Activated CD8-positive, alpha-beta memory T cell treated with anti-CD3 and anti-CD28 coated beads, Interleukin-2, amount 50 U/mL, for 1 hour (primary cell): ENCODE data around the gene ZNF292.
A peak's percentile ranks its signal among the peaks of the same experiment; 100 is the strongest.
"Not testable (repeated sequence)": the region's sequence is repeated elsewhere in the genome, so short reads cannot be mapped to it uniquely, and the experiment has no call there.

Experiments
- DNase-seq: peaks from one replicate; pipeline ENCODE4 v3.0.0-alpha.2; 2020; ENCODE audit errors: extremely low read depth

The ZNF292 gene

DNA sequence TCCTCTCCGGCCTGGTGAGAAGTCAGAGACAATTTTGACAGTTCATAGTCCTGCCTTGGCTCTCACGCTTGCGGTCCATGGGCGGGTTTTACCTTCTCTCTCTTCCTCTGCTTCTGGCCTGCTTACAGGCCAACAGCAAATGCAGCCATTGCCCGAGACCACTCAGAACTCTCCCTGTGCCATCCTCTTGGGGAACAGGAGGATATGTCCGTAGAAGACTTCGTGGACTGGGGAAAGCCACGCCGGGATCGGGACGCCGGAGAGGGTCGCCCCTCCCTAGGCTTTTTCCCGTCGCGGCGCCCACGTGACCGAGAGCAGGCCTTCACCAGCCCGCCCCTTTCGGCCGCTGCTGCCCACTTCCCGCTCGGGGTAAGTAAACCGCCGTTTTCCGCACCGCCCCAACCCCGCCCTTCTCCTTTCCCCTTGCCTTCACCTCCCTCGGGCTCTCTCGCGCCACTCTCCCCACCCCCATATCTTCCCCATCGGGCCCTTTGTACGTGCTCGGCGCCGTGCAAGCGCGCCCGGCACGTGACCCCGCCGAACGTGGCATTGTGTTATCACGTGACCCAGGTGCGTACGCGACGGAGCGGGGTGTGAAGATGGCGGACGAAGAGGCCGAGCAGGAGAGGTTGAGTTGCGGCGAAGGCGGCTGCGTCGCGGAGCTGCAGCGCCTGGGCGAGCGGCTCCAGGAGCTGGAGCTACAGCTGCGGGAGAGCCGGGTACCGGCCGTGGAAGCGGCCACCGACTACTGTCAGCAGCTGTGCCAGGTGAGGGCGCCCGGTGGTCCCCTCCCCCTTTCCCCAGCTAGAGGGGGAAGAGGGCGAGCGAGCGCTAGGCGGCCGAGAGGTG, at the start of gene ZNF292:
TSS of gene ZNF292 (plus strand) at position 573 of the 849 bp plus-strand sequence. CDS start at position 600, 27 bp downstream.
- DNase-seq = peak; percentile 89

DNA sequence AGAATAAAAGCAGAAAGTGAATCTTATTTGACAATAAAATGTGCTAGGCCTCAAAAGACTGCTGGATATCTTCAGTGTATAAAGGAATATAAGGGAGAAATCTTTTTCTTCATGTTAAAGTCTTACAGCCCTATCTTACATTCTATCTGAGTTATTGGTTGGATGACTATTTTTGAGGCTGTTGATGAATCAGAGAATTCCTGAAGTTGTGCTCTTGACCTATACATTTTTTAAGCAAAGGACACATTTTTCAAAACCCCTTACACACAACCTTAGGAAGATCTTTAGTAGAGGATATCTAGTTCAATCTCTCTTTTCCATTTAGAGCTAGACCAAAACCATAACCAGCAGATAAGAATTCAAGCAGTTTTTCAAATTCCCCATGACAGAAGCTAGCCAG, 49.5 kb upstream of the ZNF292 start:
- no peak for DNase-seq

DNA sequence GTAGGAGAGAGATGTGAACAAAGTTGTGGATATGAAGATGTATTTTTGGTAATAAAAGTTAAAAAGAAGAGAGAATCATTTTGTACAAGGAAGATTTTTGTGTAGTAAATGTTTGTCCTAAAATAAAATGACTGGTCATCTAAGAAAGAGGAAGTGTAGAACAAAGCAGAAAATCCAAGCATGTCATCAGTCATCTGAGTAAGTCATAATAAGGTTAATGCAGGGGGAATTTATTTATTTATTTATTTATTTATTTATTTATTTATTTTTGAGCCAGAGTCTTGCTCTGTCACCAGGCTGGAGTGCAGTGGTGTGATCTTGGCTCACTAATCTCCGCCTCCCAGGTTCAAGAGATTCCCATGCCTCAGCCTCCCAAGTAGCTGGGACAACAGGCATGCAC, 44.7 kb upstream of the ZNF292 start:
- DNase-seq = no peak

DNA sequence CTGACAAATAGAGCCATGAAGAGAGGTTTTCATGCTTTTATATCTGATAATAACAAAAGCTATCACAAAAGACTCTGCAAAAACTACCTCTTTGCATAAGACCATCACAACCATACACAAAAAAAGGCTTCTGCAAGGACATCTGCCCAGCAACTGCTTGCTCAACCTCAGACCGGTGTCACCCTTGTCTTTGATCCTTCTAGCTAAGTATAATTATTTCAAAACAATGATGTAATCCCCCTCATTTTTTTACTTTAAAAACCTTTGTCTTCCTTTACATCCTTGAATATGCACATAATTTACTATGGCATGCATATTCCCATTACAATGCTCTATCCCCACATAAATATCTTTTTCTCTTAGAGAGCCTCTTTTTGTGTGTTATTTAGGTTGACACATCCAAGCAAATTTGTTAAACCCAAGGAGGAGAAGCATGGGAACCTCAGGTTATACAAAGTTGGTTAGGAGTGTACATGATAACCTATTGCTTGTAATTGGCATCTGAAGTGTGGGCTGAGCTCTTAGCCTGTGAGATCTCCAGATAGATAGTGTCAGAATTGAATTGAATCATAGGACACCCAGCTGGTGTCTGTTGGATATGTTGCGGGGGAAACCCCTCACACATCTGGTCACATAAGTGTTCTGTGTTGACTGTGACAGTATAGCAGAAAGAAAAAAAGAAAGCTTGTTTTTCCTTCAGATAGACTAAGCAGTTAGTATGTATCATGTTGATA, 39.8 kb upstream of the ZNF292 start:
- no peak for DNase-seq

DNA sequence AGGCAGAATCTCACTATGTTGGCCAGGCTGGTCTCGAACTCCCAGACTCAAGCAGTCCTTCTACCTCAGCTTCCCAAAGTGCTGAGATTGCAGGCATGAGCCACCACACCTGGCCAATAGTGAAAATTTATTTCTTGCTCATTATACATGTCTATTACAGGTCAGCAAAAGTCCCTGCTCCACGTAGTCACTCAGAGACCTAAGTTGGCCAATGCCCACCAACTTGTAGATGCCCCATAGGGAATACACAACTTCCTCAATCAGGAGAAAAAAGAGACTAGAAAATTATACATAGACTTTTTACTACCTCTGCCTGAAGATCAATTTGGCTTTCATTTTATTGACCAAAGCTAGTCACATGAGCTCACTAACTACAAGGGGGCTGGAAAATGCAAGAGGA, 38.4 kb upstream of the ZNF292 start:
- DNase-seq = no peak

DNA sequence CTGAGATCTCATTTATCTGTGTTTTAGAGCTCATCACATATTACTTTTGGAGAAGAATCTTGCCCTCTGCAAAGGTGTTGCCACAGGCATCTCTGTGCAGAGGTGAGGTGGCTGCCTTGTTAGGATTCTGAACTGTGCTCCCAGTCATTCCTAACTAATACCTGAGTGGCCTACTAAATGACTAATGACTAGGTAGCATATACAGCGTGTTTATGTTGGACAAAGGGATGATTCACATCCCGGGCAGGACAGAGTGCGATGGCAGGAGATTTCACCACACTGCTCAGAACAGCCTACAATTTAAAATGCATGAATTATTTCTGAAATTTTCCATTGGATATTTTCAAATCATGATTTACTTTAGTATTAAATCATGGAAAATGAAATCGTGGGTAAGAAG, 37.3 kb upstream of the ZNF292 start:
- DNase-seq = no peak

DNA sequence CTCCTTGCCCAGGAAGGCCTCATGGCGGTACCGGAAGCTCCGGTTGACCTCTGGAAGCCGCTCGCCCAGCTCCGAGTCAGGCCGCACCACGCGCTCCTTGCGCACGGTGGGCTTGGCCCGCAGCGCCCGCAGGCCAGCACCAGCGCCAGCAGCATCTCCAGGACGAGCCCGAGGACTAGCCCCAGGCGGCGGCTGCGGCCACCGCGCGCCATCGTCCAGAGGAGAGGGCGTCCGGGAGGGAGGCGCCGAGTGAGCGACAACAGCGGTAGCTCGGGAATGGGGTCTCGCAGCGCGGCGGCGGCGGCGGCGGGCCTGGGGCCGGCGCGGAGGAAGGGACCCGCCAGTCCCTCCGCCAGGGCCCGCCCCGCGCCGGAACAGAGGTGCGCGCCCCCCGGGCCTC, 32.9 kb upstream of the ZNF292 start:
- DNase-seq = no peak

DNA sequence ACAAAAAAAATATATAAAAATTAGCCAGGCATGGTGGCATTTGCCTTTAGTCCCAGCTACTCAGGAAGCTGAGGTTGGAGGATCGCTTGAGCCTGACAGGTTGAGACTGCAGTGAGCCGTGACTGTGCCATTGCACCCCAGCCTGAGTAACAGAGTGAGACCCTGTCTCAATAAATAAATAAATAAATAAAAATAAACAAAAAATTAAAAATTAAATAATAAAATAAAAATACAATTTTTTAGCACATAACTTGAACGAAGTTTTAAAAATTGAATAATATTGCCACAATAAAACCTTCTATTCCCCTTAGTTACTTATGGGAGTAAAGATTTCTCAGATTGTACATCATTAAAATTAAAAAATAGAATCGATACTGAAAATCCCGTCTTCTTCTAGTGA, 31.3 kb upstream of the ZNF292 start:
- no peak for DNase-seq

DNA sequence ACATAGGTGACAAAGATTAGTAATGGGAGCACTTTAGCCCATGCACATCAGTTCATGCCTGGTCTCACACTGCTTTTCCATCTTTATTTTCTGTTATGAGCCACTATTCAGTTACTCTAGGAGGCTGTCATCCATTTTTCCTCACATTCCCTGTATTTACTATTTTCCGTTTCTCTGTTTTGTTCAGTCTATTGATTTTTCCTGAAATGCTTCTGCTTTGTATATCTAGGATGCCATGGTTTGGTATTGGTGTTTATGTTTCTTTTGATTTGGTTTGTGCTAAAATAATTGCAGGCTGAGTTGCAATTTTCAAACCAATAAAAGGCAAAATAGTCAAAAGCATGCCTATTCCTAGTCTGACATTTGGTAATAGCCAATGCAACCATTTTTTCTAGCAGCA, 28.9 kb upstream of the ZNF292 start:
- no peak for DNase-seq

DNA sequence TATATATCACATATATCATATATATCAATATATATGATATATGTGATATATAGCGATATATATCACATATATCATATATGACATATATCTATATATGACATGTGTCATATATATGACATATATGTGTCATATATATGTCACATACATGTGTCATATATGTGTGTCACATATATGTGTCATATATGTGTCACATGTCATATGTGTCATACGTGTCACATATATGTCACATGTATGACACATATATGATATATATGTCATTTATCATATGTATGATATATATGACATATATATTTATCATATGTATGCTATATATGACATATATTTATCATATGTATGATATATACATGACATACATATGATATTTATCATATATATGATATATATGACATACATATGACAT, 27.6 kb upstream of the ZNF292 start:
- no peak for DNase-seq

DNA sequence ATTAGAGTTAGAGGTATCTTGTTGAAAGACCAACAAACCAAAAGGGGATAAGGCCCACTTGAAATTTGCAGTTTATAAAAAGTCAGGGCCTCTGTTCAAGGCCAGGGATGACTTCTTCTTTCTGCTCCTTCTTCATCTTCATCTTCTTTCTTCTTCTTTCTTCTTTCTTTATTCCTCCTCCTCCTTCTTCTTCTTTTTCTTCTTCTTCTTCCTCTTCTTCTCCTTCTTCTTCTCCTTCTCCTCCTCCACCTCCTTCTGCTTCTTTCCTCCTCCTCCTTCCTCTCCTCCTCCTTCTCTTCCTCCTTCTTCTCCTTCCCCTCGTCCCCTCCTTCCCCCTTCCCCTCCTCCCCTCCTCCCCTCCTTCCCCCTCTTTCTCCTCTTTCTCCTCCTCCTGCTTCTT, 18.4 kb upstream of the ZNF292 start:
- DNase-seq = no peak

DNA sequence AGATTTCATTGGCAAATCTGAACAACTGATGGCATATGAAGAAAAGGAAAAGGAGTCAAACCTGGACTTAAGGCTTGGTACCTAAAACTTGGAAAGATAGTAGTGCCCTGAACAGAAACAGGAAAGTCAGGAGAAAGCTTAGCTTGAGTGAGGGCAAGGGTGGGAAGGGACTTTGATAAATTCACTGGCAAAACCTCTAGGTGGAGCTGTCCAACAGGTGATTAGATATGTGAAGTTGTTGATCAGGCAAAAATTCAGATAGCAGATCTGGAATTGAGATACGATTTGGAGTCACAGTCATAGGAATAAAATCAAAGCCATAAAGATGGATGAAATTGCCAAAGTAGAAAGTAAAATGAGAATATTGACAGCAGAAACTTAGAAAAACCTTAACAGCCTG, 16.1 kb upstream of the ZNF292 start:
- DNase-seq = peak; percentile 24

DNA sequence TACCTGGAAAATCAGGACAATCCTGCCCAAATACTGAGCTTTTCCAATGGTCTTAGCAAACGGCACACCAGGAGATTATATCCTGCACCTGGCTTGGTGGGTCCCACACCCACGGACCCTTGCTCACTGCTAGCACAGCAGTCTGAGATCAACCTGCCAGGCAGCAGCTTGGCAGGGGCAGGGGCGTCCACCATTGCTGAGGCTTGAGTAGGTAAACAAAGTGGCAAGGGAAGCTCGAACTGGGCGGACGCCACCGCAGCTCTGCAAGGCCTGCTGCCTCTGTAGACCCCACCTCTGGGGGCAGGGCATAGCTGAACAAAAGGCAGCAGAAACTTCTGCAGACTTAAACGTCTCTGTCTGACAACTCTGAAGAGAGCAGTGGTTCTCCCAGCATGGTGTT, 15.4 kb upstream of the ZNF292 start:
- DNase-seq = not testable (repeated sequence)

DNA sequence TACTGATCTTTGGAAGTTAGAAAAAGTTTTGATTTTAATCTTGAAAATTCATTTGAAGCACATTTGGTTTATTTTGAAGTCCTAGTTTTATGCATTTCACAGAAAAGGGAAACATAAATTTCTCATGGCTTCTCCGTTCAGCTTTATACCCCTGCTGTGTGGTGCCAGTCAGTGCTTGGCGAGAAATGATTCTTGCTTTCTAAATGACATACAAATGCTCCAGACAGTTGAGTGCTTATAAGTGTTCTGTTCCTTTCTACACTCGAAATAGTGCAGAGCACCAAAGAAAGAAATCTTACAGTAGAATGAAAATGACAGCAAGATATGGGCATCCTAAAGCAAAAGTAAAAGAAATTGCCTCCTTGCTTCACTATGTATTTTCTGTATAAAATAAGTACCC, 9.0 kb upstream of the ZNF292 start:
- DNase-seq = no peak

DNA sequence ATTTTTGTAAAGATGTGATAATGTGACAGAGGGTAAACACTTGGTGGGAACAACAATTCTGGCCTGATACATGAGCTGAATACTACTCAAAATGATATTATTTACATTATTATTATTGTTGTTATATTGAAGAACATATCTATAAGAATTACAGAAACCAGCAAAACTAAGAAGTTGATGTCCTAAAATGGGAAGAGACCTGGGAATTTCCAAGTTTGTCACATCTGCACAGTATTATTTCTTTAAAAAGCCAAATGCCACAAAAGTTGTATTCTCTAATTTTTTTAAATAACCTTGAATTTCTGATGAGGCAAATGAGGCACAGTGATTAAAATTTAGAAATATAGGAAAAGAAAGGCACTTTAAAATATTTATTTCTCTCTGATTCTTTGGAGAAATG, 5.0 kb upstream of the ZNF292 start:
- DNase-seq = no peak

DNA sequence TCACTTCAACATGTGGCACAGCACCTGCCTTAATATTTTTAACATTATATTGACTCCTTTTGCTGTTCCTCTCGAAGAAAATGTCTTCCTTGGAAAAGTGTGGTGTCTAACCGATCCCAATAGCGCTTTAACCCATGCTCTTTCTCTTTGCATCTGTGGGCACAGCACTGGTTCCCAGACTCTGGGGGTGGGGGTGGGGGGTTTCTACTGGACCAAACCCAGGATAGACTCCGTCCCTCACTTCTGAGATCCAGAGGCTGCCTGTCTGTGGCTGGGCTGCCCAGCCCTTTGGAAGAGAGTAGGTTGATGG, 3.9 kb upstream of the ZNF292 start:
- DNase-seq = no peak

DNA sequence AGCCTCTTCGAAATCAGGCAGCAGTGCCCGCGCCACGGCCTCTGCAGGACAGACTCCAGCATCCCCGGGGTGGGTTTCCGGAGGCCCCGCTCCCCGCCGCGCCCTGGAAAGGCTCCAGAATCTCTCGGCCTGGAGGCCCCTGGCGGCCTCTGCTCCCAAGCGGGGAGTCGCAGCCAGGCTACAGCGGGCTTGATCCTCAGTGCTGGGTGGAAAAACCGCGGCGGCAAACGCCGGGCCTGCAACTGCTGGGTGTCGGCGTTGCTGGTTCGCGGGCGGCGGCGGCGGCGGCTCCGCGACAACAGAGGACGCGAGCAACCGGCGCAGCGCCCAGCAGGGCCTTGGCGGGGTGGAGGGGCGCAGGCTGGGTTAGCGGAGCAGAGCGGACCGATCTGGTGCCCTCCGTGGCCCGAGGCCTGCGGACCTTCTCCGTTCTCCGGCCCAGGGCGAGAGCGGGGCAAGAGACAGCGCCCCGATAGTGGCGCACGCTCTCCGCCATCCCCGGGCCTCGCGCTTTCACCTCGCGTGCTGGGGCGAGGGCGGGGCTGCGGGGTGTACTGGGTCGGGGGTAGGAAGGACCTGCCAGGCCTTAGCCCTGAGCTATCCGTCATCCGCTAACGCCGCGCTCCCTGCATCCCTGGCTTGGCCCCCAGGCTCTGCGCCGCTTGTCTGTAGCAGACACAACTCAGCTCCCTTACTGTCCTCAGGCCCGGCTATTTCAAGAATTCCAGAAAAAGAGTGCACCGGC, 3.4 kb upstream of the ZNF292 start:
- peak; percentile 20 for DNase-seq

DNA sequence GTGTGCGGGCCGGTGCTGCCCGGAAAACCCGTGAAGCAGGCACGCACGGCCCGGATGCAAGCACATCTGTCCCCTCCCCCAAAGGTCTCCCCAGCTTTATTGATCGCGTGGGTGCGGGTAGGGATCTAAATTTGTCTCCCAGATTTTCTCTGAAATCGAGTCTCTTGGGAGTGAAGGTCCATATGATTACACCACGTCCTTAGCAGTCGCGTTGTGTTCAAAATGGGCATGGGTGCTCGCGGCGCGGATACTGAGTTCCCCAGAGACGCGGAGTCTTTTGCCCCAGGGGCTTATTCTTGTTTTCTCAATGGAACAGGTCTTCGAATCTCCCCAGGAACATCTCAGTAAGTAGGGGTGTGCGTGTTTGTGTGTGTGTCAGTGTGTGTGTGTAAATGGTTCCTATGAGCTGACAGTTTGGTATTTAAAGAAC, 2.8 kb upstream of the ZNF292 start:
- no peak for DNase-seq

DNA sequence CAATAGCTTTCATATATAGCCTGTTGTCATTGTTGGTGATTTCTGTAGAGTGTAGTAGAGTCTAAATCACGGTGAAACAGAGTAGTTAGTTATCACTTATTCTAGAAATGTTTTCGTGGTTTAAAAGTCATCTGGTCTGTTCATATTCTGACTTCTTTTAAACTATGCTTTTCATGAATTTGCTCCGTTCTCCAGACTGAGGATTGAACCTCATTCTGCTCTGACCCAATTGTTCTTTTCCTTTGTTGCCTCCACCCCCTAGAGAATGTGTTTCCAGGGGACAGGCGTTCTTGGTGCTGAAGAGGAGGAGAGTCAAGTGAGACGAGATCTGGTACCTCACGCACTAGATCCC, 748 bp upstream of the ZNF292 start:
- DNase-seq = no peak

DNA sequence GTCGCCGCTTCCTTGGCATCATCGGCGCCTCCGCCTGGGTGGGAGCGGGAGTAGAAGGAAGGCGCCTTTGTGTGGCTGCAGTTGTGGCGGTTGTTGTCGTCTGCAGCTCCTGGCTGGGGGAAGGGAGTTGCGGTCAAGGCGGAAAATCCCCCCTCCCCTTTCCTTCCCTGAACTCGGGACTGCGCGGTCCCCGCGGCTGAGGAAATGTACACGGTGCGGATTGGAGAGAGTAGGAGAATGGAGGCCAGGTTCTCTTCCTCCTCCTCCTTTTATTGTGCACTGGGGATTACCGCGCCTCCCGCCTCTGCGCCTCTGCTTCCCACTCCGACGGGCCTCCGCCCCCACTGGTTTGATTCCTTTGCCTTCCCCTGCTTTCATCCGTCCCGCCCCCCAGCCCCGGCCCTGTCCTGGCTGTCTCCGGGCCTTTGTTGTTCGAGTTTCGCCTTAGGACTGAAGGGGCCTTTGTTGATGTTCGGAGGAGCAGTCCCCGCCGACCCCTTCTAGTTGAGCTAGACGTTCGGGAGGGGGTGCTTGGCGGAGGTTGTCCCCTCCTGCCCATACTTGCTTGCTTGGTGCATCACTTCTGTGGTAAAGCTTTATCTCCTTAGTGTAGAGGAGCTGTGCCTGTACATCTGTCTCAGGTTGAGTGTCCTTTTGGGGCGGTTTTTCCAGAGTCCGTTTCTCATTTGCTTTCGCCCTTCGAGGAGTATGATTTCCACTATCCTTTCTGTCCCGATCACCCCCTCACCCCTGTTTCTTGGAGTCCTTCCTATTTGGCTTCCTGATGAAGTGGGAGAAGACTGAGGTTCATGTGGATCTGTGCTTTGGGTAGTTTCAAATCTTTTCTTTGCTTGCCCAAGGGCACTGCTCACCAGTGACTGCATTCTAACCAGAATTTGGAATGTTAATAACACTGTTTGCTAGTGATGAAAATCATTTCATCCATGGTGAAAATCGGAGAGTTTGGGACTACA, 764 bp downstream of the ZNF292 start:
- peak; percentile 17 for DNase-seq

DNA sequence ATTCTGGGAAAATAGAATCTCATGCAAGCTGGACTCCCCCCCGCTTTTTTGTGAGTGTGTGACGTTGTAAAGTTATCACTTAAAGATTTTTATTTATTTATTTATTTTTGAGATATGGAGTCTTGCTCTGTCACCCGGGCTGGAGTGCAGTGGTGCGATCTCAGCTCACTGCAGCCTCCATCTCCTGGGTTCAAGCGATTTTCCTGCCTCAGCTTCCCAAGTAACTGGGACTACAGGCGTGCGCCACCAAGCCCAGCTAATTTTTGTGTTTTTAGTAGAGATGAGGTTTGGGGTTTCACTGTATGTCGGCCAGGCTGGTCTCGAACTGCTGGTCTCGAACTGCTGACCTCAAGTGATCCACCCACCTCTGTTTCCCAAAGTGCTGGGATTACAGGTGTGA, 2.2 kb downstream of the ZNF292 start:
- DNase-seq = not testable (repeated sequence)

DNA sequence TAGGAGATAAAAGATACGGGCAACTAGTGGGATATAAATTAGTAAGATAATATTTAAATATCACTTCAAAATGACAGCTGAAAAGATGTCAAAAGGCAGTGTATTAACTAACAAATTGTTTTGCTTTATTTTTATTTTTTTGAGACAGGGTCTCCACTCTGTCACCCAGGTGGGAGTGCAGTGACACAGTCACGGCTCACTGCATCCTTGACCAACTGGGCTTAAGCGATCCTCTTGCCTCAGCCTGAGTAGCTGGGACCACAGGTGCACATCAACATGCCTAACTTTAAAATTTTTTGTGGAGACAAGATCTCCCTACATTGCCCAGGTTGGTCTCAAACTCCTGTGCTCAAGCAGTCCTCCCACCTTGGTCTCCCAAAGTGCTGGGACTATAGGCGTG, 5.9 kb downstream of the ZNF292 start:
- DNase-seq = no peak
